Measurements from ENCODE around the gene PDE4DIP.
"Not testable (repeated sequence)": the region's sequence is repeated elsewhere in the genome, so short reads cannot be mapped to it uniquely, and the experiment has no call there.

GRCh38 chr1:149008769-149009168 is 164.5 kb downstream of the PDE4DIP start:
- not testable (repeated sequence) for TF ChIP-seq CTCF (IDR thresholded peaks at IDR 0.05; ENCODE audit: insufficient read depth, low read length, poor library complexity, severe bottlenecking); EZH2phosphoT487 (conservative IDR thresholded peaks at IDR 0.05; ENCODE audit: low read length)

Data from SU-DHL-6 (cell line).